A673 (cell line): ENCODE data around the gene BUB3.

Experiments used
- EZH2 ChIP-seq: fragments of 200-600 bp; sonication (generic); IDR thresholded peaks from 2 replicates; pipeline ENCODE4 v1.6.1; 2017; ENCODE audit warnings: borderline replicate concordance, low read depth, mild to moderate bottlenecking, mixed read lengths, antibody characterized with exemption, low read length; ENCODE audit not compliant: poor library complexity, severe bottlenecking
- TF ChIP-seq, protein P1 (sequence below): fragments of 300-800, 200-600 bp; sonication (generic); conservative IDR thresholded peaks from 2 replicates; pipeline ENCODE4 v1.5.1; 2017; ENCODE audit warnings: low read depth, mild to moderate bottlenecking, antibody characterized with exemption, low read length, moderate library complexity, mixed read lengths

DNA sequence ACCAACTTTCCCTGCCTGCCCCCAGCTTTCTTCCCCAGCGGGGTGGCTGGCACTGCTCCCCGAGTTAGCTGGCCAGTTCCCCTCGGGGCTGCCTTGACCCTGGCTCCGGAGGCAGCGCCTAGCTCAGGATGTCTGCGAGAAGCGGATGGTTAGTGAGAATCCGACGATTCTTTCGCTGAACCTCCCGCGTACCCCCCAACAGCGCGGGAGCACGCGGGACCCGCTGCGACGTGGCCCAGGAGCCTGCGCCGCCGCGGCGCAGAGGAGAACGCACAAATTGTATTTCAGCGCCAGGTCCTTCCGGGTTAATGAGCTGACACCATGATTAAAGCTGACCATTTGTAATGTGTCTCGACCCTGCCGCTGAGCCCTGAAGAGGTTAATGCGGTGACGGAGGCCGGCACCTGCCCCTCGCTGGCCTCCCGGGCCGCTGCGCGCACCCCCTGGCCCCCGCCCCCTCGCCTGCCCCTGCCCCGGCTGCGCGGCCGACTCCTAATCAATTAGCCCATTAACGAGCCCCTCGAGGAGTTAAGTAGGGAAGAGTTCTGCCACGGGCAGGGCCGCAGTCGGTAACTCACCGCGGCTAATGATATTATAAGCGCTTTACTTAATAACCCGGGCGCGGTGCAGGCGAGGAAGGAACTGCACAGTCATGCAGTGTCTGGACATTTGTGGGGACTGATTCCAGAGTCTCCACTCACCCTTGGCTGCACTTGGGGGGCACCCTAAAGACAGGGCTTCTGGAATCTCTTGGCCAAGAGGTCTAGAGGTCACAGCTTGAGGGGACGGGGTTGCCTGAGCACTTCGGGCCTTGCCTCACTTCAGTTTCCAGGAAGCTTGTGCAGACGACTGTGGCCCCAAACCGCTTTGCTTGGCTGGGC is 7.9 kb upstream of the BUB3 start:
- peak; percentile 82 for TF ChIP-seq EZH2
- TF ChIP-seq, protein P1, sequence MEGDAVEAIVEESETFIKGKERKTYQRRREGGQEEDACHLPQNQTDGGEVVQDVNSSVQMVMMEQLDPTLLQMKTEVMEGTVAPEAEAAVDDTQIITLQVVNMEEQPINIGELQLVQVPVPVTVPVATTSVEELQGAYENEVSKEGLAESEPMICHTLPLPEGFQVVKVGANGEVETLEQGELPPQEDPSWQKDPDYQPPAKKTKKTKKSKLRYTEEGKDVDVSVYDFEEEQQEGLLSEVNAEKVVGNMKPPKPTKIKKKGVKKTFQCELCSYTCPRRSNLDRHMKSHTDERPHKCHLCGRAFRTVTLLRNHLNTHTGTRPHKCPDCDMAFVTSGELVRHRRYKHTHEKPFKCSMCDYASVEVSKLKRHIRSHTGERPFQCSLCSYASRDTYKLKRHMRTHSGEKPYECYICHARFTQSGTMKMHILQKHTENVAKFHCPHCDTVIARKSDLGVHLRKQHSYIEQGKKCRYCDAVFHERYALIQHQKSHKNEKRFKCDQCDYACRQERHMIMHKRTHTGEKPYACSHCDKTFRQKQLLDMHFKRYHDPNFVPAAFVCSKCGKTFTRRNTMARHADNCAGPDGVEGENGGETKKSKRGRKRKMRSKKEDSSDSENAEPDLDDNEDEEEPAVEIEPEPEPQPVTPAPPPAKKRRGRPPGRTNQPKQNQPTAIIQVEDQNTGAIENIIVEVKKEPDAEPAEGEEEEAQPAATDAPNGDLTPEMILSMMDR: no peak
